Measurements from ENCODE around the gene EFCAB12.
"Not testable (repeated sequence)": the region's sequence is repeated elsewhere in the genome, so short reads cannot be mapped to it uniquely, and the experiment has no call there.

DNA sequence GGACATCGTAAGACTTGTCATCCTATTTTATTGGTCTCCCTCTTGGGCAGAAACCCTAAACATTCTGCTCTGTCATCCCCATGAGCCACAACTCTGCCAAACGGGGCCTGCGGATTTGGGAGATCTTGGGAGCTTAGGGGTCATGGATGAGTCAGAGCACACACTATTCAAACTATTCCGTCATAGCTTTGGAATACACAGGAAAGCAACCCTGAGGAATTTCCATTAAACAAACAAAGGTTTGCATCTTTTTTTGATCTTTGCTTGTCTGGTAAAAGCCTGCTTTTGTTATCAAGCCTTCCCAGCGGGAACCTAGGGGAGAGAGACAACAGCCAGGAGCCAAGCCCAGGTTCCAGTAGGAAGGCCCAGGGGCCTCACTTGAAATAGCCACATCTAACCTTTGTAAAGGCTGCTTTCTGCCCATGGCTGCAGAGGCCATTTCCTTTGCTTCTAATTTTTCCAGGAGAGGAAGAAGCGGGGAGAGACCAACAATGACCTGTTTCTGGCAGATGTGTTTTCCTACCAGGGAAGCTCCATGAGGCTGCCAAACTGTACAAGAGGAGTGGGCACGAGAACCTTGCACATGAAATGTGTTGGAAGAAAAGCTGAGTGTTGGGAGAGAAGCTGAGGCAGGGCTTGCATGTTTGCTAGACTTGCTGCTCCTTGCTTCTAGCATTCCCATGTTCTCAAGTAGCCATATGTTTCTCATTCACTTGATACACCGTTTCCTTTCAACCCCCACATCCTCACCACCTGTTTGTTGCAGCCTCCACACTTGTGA, 39.5 kb downstream of the EFCAB12 start:
- not testable (repeated sequence) for TF ChIP-seq EZH2 (IDR thresholded peaks at IDR 0.05; ENCODE audit: insufficient read depth, poor library complexity, severe bottlenecking); EZH2phosphoT487 (IDR thresholded peaks at IDR 0.05; ENCODE audit: insufficient read depth, low read depth)
